GM23338 (cell line): ENCODE data around the gene ABL2. TPM values are rescaled to one million over a fixed set of nuclear protein-coding genes. Genes with fewer than 3 reads are reported as not detected.

Source experiments
- ATAC-seq: fragments of 200-7000 bp; cut with Tn5 transposase; 3 replicates; pipeline ENCODE4 v1.9.1; 2020
- DNase-seq: peaks from one replicate; pipeline ENCODE4 v3.0.0-alpha.2; 2015; ENCODE audit warnings: low spot score
- H2AFZ ChIP-seq: fragments of 200-600 bp; sonication (generic); 2 replicates; pipeline ENCODE4 v1.8.0; 2016; ENCODE audit warnings: antibody characterized with exemption, mild to moderate bottlenecking, moderate library complexity
- H3F3A ChIP-seq: fragments of 200-600 bp; sonication (generic); replicated peaks from 2 replicates; pipeline ENCODE4 v1.8.0; 2017; ENCODE audit warnings: antibody characterized with exemption, mixed run types, low read depth
- H3K27ac ChIP-seq: fragments of 200-600 bp; sonication (generic); 2 replicates; pipeline ENCODE4 v1.6.1; 2016; ENCODE audit warnings: low read depth
- H3K27me3 ChIP-seq: fragments of 200-600 bp; sonication (generic); 2 replicates; pipeline ENCODE4 v1.8.0; 2016; ENCODE audit warnings: mild to moderate bottlenecking, mixed run types, moderate library complexity; ENCODE audit not compliant: insufficient read depth
- H3K36me3 ChIP-seq: fragments of 200-600 bp; sonication (generic); 2 replicates; pipeline ENCODE4 v1.8.0; 2016; ENCODE audit warnings: mild to moderate bottlenecking; ENCODE audit not compliant: insufficient read depth
- H3K4me1 ChIP-seq: fragments of 200-600 bp; sonication (generic); 2 replicates; pipeline ENCODE4 v1.8.0; 2016; ENCODE audit warnings: mild to moderate bottlenecking, moderate library complexity; ENCODE audit not compliant: insufficient read depth
- H3K4me2 ChIP-seq: fragments of 200-600 bp; sonication (generic); 2 replicates; pipeline ENCODE4 v1.7.1; 2017; ENCODE audit warnings: mixed run types
- H3K4me3 ChIP-seq: fragments of 200-600 bp; sonication (generic); 2 replicates; pipeline ENCODE4 v1.6.1; 2016; ENCODE audit warnings: mixed run types
- H3K79me2 ChIP-seq: fragments of 200-600 bp; sonication (generic); replicated peaks from 2 replicates; pipeline ENCODE4 v1.8.0; 2017; ENCODE audit warnings: mild to moderate bottlenecking; ENCODE audit not compliant: insufficient read depth
- H3K9me2 ChIP-seq: fragments of 200-600 bp; sonication (generic); 2 replicates; pipeline ENCODE4 v1.8.0; 2017; ENCODE audit not compliant: insufficient read depth
- H4K20me1 ChIP-seq: fragments of 200-600 bp; sonication (generic); replicated peaks from 2 replicates; pipeline ENCODE4 v1.8.0; 2017; ENCODE audit warnings: mild to moderate bottlenecking; ENCODE audit not compliant: insufficient read depth
- H3K27ac Mint-ChIP-seq: 2 replicates; pipeline ENCODE4 v1.8.0; 2020; ENCODE audit warnings: inconsistent platforms, mild to moderate bottlenecking, moderate library complexity, mixed read lengths
- H3K27me3 Mint-ChIP-seq: 3 replicates; pipeline ENCODE4 v1.8.0; 2022; ENCODE audit warnings: low read depth, mild to moderate bottlenecking, moderate library complexity, mixed read lengths, inconsistent platforms; ENCODE audit not compliant: insufficient read depth, poor library complexity
- H3K36me3 Mint-ChIP-seq: 3 replicates; pipeline ENCODE4 v1.8.0; 2021; ENCODE audit warnings: low read depth, mild to moderate bottlenecking, inconsistent platforms, moderate library complexity, mixed read lengths
- H3K4me1 Mint-ChIP-seq: 3 replicates; pipeline ENCODE4 v1.8.0; 2020; ENCODE audit warnings: mild to moderate bottlenecking, inconsistent platforms, mixed read lengths
- H3K4me3 Mint-ChIP-seq: 3 replicates; pipeline ENCODE4 v1.8.0; 2021; ENCODE audit warnings: moderate library complexity, mild to moderate bottlenecking, inconsistent platforms, mixed read lengths
- H3K9me3 Mint-ChIP-seq: 3 replicates; pipeline ENCODE4 v1.8.0; 2020; ENCODE audit warnings: moderate library complexity, mild to moderate bottlenecking, inconsistent platforms, mixed read lengths
- CREB1 ChIP-seq: fragments of 250-450 bp; sonication (Bioruptor Pico); IDR thresholded peaks from 2 replicates; pipeline ENCODE4 v1.5.0; 2020; ENCODE audit warnings: low read depth, mild to moderate bottlenecking, moderate library complexity
- CTCF ChIP-seq, 2 experiments: fragments of 200-600 bp in 1 of 2; sonication (generic) in 1 of 2; conservative IDR thresholded peaks; 2 replicates each; pipeline versions ENCODE4 v1.5.1 to v1.6.1; 2016 to 2017; ENCODE audit warnings: antibody characterized with exemption in 2 of 2, low read depth in 2 of 2, mild to moderate bottlenecking in 2 of 2, moderate library complexity in 1 of 2
- POLR2AphosphoS5 ChIP-seq: IDR thresholded peaks from 2 replicates; pipeline ENCODE4 v1.6.1; 2016; ENCODE audit warnings: antibody characterized with exemption, low read depth
- polyA plus RNA-seq: library from polyadenylated mRNA; unstranded; fragments of >200 nt; fragmentation: Nextera tagmentation; extraction: Ambion mirVana; gene quantifications from 2 replicates; pipeline ENCODE4 v1.2.1, GENCODE V29; 2016
- total RNA-seq: library from RNA; depleted of rRNA; stranded (reverse); fragments of >200 nt; shearing (Covaris generic); gene quantifications from 2 replicates; pipeline ENCODE4 v1.2.3, GENCODE V29; 2014
- TF ChIP-seq, protein P1 (sequence below): fragments of 250-450 bp; sonication (Bioruptor Pico); IDR thresholded peaks from 2 replicates; pipeline ENCODE4 v1.5.0; 2020; ENCODE audit warnings: mild to moderate bottlenecking, moderate library complexity

ABL2 gene
- total and polyA plus RNA-seq, 2 experiments from 2014 or later = 5.8 to 22.7 TPM

- TF ChIP-seq, protein P1, sequence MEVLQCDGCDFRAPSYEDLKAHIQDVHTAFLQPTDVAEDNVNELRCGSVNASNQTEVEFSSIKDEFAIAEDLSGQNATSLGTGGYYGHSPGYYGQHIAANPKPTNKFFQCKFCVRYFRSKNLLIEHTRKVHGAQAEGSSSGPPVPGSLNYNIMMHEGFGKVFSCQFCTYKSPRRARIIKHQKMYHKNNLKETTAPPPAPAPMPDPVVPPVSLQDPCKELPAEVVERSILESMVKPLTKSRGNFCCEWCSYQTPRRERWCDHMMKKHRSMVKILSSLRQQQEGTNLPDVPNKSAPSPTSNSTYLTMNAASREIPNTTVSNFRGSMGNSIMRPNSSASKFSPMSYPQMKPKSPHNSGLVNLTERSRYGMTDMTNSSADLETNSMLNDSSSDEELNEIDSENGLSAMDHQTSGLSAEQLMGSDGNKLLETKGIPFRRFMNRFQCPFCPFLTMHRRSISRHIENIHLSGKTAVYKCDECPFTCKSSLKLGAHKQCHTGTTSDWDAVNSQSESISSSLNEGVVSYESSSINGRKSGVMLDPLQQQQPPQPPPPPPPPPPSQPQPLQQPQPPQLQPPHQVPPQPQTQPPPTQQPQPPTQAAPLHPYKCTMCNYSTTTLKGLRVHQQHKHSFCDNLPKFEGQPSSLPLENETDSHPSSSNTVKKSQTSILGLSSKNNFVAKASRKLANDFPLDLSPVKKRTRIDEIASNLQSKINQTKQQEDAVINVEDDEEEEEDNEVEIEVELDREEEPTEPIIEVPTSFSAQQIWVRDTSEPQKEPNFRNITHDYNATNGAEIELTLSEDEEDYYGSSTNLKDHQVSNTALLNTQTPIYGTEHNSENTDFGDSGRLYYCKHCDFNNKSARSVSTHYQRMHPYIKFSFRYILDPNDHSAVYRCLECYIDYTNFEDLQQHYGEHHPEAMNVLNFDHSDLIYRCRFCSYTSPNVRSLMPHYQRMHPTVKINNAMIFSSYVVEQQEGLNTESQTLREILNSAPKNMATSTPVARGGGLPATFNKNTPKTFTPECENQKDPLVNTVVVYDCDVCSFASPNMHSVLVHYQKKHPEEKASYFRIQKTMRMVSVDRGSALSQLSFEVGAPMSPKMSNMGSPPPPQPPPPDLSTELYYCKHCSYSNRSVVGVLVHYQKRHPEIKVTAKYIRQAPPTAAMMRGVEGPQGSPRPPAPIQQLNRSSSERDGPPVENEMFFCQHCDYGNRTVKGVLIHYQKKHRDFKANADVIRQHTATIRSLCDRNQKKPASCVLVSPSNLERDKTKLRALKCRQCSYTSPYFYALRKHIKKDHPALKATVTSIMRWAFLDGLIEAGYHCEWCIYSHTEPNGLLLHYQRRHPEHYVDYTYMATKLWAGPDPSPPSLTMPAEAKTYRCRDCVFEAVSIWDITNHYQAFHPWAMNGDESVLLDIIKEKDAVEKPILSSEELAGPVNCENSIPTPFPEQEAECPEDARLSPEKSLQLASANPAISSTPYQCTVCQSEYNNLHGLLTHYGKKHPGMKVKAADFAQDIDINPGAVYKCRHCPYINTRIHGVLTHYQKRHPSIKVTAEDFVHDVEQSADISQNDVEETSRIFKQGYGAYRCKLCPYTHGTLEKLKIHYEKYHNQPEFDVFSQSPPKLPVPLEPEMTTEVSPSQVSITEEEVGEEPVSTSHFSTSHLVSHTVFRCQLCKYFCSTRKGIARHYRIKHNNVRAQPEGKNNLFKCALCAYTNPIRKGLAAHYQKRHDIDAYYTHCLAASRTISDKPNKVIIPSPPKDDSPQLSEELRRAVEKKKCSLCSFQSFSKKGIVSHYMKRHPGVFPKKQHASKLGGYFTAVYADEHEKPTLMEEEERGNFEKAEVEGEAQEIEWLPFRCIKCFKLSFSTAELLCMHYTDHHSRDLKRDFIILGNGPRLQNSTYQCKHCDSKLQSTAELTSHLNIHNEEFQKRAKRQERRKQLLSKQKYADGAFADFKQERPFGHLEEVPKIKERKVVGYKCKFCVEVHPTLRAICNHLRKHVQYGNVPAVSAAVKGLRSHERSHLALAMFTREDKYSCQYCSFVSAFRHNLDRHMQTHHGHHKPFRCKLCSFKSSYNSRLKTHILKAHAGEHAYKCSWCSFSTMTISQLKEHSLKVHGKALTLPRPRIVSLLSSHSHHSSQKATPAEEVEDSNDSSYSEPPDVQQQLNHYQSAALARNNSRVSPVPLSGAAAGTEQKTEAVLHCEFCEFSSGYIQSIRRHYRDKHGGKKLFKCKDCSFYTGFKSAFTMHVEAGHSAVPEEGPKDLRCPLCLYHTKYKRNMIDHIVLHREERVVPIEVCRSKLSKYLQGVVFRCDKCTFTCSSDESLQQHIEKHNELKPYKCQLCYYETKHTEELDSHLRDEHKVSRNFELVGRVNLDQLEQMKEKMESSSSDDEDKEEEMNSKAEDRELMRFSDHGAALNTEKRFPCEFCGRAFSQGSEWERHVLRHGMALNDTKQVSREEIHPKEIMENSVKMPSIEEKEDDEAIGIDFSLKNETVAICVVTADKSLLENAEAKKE (CRISPR knock-in tag) = no peak
- no peak for TF ChIP-seq CREB1 (CRISPR knock-in tag)
Measured at GRCh38 chr1:179082333-179082998, 147.0 kb downstream of the ABL2 start (continued).

- peak within 1 kb of the TSS; percentile 79 for H3K4me3 ChIP-seq
- H3K4me3 Mint-ChIP-seq = peak within 1 kb of the TSS; percentile 84
- 0 out of 2 replicates have a peak, but pooled peaks cover 4% of the 10 kb centered on the region for H3K27me3 ChIP-seq
- peaks cover 14% of the 10 kb centered on the region for H3K36me3 Mint-ChIP-seq
- H3K27ac Mint-ChIP-seq = peak within 1 kb of the TSS; percentile 92
- H3K79me2 ChIP-seq = peaks cover 8% of the 10 kb centered on the region; the same call in 1 of the 2 replicates
- peak within 1 kb of the TSS; percentile 96 for H3K4me2 ChIP-seq
- H2AFZ ChIP-seq = peak within 1 kb of the TSS; percentile 86
- H3K27ac ChIP-seq = peak within 1 kb of the TSS; percentile 50; the same call in 1 of the 2 replicates
- no peaks in the 10 kb centered on the region for H3K9me2 ChIP-seq
- peak; percentile 91 for ATAC-seq
- peaks cover 17% of the 10 kb centered on the region for H3K4me1 Mint-ChIP-seq
- no peaks in the 10 kb centered on the region; the same call in 1 of the 2 replicates for H3K36me3 ChIP-seq
- DNase-seq = peak; percentile 95
- peaks cover under 1% of the 10 kb centered on the region; the same call in 1 of the 2 replicates for H3K4me1 ChIP-seq
- H4K20me1 ChIP-seq = no peaks in the 10 kb centered on the region
- no peaks in the 10 kb centered on the region; the same call in 2 of the 3 replicates for H3K9me3 Mint-ChIP-seq
- H3F3A ChIP-seq = peaks cover 5% of the 10 kb centered on the region; the same call in 1 of the 2 replicates
- TF ChIP-seq POLR2AphosphoS5 (peak; percentile 71), CTCF (conservative IDR thresholded peaks at IDR 0.05; ENCODE audit: low read depth in 2 of 2) (no peak)
- peaks cover 9% of the 10 kb centered on the region for H3K27me3 Mint-ChIP-seq
Measured at GRCh38 chr1:179081687-179082332, 147.7 kb downstream of the ABL2 start, which contains the start of gene TOR3A. TOR3A (plus strand) TSS chr1:179082070; CDS start chr1:179082129, 59 bp downstream.
